HG03520 (cell line): Measurements from ENCODE around the gene VPS29.
A peak's percentile ranks its signal among the peaks of the same experiment; 100 is the strongest.
"Not testable (repeated sequence)": the region's sequence is repeated elsewhere in the genome, so short reads cannot be mapped to it uniquely, and the experiment has no call there.

Experiments used
- ATAC-seq: cut with Tn5 transposase; IDR thresholded peaks from one replicate; pipeline ENCODE4 v1.9.1; 2021; ENCODE audit warnings: mild to moderate bottlenecking, moderate library complexity; ENCODE audit not compliant: unreplicated experiment

Gene VPS29

DNA sequence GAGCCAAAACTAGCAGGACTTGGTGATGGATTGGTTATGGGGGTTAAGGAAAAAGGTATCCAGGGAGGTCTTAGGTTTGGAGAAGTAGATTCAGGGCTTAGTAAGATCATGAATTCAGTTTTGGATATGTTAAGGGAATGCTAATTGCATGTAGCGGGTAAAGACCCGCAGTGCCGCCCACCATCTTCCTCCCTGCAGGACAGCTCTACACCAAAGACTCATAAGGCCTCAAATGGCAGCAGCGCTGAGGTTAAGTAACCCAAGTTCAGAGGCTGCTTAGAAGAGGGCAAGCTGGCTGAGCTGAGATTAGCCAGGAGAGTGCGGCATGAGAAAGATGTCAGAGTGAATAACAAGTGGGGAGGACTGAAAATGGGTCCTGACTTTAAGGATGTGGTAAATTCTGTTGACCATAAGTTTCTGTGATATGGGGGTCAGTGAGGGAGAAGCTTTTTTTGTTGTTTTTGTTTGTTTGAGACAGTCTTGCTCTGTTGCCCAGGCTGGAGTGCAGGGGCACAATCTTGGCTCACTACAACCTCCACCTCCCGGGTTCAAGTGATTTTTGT is 26.4 kb upstream of the VPS29 start:
- ATAC-seq: no peak

DNA sequence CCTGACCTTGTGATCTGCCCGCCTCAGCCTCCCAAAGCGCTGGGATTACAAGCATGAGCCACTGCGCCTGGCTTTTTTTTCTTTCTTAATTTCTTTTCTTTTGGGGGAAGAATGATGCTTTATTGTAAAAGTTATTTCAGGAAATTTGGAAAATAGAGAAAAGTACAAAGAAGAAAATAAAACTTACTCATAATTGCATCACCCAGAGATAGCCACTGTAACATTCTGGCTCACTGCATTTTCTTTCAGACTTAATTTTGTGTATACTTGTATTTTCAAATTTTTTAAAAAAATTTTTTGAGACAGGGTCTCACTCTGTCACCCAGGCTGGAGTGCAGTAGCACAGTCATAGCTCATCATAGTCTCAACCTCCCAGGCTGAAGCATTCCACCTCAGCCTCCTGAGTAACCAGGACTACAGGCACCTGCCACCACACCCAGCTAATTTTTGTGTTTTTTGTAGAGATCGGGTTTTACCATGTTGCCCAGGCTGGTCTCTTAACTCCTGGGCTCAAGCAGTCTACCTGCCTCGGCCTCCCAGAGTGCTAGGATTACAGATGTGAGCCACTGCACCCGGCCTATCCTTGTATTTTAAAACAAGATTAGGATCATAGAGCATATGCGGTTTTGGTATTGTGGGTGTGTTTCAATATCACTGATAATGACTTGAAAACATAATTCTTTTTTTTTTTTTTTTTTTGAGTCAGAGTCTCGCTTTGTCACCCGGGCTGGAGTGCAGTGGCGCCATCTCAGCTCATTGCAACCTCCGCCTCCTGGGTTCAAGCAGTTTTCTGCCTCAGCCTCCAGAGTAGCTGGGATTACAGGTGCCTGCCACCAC is 19.2 kb upstream of the VPS29 start:
- ATAC-seq: not testable (repeated sequence)

DNA sequence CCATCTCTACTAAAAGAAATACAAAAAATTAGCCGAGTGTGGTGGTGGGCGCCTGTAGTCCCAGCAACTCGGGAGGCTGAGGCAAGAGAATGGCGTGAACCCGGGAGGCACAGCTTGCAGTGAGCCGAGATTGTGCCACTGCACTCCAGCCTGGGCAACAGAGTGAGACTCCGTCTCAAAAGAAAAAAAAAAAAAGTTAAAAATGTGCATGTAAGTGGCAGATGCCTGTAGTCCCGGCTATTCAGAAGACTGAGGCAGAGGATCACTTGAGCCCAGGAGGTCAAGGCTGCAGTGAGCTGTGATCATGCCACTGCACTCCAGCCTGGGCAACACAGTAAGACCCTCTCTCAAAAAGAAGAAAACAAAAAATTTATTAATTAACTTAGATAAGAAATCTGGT is 16.1 kb upstream of the VPS29 start:
- not testable (repeated sequence) for ATAC-seq

DNA sequence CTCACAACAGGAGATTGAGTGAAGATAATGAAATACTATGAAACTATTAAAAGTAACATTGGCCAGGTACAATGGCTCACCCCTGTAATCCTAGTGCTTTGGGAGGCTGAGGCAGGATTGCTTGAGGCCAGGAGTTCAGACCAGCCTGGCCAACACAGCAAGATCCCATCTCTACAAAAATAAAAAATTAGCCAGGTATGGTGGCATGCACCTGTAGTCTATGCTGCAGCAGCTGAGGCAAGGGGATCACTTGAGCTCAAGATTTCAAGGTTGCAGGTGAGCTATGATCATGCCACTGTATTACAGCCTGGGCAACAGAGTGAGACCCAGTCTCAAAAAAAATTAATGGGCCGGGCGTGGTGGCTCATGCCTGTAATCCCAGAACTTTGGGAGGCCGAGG is 15.1 kb upstream of the VPS29 start:
- ATAC-seq: no peak

DNA sequence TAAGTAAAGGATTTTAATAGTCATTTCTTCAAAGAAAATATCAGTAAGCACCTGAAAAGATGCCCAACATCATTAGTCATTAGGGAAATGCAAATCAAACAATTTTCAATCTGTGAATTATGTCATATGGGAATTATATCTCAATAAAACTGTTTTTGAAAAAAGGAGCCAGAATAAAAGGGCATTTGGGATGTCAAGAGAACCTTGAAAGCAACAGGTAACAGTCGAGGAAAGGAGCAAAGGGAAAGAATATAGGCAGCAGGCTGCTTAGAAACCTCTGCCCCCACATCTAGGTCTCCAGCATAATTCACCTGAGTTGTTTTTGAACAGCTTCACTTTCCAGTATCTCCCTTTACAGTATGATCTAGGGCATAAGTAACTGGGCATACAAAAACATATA is 12.5 kb upstream of the VPS29 start:
- ATAC-seq: no peak

DNA sequence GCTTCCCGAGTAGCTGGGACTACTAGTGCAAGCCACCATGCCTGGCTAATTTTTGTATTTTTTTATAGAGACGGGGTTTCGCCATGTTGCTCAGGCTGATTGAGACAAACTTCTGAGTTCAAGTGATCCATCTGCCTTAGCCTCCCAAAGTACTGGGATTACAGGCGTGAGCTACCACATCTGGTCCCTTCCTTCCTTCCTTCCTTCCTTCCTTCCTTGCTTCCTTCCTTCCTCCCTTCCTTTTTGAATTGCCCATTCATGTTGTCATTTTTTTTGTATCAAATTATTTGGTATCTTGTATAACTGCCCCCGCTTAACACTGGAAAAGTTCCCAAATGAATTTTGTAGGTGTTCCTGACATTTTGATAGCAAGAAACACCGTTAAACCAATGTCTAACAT is 11.9 kb upstream of the VPS29 start:
- no peak for ATAC-seq

DNA sequence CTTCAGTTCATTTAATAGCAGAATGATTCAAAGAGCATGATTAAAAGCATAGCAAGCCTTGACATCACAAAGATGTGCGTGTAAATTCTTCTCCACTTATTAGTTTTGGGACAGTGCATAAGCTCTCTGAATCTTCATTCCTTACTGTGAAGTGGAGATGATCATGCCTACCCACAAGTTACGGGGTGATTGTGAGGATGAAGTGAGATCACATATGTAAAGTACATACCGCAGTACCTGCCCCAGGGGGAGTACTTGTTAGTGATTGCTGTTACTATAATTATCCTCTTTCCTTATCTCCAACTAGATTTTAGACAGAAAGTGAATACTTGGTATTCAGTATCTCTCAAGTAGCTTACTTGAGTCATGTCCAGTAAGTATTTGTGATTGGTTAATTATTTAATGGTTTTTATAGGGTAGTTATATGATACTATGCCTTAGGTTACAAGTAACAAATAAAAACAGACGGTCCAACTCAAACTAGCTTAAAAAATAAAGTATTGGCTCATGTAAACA is 6.2 kb upstream of the VPS29 start:
- no peak for ATAC-seq

DNA sequence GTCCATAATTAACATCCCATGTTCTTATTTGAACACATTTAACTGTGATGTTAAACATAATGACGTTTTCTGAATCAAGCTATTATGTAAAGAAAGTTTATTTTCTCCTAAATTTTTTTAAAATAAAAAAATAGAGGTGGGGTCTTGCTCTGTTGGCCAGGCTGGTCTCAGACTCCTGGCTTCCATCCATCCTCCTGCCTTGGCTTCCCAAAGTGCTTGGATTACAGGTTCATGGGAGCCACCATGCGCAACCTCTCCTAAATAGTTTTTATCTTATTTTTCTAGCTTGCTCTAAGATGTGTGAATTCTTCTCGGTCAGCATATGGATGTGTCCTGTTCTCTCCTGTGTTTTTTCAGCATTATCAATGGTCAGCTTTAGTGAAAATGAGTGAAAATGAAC is 3.4 kb upstream of the VPS29 start:
- no peak for ATAC-seq

DNA sequence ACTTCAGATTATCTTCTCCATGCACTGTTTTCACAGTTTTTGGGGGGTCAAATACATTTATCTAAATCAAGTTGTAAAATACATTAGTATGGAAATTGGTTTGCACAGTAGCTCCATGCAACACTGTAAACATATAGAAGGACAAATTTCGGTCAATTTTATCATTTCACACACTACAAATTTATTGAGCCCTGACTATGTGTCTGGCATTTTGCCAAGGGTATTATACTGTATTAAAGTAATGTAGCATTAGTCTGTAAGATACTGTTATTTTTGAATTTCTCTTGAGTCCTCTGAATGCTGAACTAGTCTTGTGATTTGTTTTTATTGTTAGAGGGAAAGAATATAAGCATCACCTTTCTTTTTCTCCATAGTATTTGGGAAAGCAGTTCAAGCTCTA is 1.5 kb upstream of the VPS29 start:
- ATAC-seq: no peak

DNA sequence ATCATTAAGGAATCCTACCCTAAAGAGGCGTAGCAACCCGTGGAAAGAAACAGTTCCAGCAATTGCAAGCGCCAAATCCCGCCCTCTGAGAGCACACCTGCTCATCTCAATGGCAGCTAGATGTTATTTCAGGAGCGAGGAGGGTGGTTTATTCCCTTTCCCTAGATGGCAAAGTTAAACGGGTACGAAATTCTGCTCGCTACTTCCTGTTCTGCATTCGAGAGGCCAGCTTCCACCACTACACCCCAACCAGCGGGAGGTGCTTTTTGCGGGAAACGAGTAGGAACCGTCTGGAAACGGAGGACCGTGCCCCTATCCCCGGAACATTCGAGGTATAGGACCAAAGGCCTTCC is 536 bp downstream of the VPS29 start:
- ATAC-seq: no peak

DNA sequence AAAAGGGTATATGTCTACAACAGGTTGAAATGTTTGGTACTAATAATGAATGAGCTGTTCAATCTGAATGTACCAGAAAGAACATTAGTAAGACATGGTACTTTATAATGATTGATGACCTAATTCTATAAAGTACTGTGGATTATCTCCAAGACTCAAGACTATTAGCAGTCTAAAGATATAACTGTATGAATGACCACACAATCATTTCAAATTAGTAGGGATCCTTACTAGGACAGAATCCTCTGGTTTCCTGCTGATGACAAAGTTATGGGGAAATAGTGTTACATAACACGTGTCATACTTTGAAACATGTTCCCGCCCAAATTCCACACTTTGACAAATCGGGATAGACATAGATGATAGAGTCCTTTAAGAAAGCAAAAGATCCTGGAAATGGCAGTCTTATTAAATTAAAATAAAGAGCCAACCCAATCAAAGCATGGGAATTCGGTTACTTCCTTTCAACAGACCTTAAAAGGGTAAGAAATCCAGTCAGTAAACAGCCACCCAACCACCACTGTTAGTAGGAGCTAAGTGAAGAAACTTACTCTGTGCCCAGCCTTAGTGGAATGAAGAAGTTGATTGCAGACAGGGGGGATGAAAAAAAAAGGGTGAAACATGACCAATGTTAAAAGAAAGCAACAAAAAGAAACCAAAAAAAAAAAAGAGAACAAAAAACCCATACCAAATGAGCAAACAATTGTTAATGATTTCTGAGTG is 2.8 kb downstream of the VPS29 start:
- ATAC-seq: no peak

DNA sequence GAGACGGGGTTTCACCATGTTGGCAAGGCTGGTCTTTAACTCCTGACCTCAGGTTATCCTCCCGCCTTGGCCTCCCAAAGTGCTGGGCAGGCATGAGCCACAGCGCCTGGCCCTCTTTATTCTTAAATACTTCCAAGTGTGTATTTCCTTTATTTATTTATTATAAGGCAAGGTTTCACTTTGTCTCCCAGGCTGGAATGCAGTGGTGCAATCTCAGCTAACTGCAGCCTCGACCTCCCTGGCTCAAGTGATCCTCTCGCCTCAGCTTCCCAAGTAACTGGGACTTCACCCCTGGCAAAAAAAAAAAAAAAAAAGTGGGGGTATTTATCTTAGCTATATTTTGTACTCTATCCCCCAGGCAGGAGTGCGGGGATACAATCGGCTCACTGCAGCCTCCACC is 26.5 kb downstream of the VPS29 start:
- no peak for ATAC-seq

DNA sequence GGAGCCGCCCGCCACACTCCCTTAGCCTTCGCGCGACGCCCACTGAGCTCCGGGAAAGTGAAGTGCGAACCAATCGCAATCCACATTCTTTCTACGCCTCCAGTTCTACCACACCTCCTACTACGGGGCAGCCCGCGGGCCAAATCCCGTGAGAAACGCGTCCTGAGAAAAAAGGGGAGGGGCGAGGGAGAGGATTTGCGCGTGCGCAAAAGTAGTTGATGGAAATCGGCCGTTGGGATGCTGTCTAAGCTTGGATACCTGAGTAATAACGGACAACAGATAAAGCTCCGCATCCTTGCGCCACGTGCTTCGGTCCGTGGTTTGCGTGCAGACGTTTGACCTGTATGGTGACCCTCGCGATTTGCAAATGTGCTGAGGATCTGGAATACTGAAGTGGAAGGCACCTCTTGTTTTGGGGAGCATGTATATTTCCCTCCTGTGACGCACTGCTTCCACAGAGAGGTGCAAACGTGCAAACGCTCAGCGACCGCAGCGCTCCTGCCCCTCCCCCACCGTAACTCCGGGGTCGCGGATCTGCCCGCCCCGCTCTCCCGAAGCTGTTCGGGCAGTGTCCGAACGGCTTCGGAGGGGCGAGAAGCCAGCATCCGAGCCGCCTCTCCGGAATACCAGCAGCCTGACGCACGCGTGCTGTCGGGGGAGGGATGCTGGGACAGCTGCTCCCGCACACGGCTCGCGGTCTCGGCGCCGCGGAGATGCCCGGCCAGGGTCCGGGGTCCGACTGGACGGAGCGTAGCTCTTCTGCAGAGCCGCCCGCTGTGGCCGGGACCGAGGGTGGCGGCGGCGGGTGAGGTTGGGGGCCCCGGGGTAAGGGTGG is 33.5 kb downstream of the VPS29 start, which contains the start of the genes FAM216A and GPN3:
TSS of gene FAM216A (plus strand) at position 632 of the 835 bp plus-strand sequence. CDS start at position 663, 31 bp downstream.
TSS of gene GPN3 (minus strand) at position 44 of the 835 bp plus-strand sequence. CDS start 54 bp downstream, outside the sequence.
- ATAC-seq: peak; percentile 73

DNA sequence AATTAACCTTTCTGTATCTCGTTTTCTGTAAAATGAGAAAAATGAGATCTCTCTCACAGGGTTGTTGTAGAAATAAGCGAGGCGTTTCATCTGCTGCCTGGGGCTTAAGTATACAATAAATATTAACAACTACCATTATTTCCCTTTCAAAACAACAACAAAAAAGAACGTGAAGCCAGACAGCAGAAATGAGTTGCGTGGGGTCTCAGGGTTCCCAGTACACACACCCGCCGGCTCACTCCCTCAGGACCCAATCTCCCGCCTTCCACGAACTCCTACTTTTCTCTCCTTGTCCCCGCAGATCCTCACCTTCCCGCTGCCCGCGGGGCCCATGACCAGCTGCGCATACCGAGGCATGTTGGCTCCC is 34.1 kb downstream of the VPS29 start:
- no peak for ATAC-seq

DNA sequence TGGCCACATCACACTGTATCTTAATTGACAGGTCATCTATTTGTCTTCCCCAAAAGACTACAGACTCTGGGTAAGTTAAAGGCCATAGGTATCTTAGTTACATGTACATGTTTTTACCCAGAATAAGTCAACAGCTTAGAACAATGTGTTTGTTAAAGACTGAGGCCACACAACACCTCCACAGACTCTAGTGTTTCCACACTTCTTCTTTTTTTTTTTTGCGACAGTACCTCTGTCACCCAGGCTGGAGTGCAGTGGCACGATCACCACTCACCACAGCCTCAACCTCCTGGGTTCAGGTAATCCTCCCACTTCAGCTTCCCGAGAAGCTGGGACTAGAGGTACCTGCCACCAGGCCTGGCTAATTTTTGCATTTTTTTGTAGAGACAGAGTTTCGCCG is 35.1 kb downstream of the VPS29 start:
- no peak for ATAC-seq

DNA sequence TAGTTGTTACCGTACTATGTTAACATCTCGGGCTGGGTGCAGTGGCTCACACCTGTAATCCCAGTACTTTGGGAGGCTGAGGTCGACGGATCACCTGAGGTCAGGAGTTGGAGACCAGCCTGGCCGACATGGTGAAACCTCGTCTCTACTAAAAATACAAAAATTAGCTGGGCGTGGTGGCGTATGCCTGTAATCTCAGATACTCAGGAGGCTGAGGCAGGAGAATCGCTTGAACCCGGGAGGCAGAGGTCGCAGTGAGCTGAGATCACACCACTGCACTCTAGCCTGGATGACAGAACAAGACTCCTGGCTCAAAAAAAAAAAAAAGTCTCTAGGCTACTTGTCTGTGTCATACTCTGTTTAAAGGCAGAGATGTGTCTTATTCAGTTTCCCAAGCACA is 36.1 kb downstream of the VPS29 start:
- ATAC-seq: not testable (repeated sequence)

DNA sequence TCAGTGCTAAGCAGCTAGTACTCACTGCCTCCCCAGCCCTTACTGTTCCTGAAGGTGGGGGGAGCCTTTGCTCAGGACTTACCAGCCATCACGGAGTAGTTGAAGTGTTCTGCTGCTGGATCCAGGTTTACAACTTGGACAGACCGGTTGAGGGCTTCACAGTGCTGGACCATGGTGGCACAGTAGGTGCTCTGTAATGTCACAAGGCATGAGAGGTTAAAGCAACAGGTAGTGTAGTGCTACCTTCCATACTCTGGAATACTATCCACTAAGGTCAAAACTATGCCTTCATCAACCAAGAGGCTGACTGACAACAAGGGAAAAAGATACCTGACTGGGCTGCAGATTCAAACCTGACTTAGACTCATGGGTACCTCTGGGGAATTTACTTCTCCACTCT is 36.9 kb downstream of the VPS29 start:
- no peak for ATAC-seq

DNA sequence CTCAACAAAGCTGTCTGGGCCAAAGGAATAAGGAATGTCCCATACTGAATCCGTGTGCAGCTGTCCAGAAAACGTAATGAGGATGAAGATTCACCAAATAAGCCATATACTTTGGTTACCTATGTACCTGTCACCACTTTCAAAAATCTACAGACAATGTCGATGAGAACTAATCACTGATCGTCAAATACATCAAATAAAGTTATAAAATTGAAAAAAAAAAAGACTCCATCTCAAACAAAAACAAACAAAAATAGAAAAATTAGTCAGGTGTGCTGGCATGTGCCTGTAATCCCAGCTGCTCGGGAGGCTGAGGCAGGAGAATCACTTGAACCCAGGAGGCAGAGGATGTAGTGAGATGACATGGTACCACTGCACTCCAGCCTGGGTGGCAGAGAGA is 40.7 kb downstream of the VPS29 start:
- ATAC-seq: not testable (repeated sequence)

DNA sequence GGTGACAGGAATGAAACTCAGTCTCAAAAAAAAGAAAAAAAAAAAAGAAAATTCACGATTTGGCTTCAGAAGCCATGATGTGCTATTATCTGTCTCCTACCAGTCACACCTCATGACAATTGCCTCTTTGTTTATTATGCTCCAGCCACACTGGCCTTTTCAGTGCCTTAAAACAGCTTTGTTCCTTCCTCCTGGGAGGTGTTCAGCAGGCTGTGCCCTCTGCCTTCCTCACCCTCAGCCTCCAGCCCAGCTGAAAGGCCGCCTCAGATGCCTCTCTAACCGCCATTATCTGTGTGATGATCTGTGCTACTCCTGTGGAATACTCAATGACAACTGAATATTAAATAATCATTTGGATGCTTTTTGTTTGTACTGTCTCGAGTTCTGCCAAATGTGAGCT is 43.2 kb downstream of the VPS29 start:
- no peak for ATAC-seq

DNA sequence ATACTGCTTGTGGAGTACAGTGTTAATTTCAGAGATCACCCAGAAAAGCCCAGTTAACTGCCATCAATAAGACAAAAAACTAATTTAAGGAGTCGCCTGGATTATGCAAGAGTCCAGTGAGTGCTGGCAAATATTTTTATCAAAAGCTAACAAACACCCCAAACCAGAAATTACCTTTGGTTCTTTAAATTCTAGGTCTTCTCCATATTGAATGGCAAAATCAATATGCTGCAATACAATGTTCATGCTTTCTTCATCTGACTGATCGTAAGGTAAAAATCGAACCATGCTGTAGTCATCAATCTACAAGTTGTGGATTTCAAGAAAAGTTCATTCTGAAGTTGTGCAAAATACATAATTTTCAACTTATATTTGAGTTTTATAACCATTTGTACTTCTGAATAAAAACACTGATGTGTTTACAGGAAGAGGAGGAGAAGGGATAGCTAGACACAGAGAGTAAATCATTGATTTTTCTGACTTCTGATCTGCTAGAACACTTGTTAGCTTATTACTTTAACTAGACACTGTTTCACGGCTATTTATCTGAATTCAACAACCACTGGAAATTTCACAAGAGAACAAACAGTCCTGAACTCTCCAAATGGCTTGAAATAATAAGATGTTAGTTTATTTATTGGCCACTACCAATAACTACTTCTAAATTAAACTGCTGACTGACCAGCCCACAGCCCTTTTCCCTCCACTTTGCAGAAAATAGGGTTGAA is 48.2 kb downstream of the VPS29 start:
- ATAC-seq: no peak
